ENCODE results near the gene ZNF530. TPM values are rescaled to one million over a fixed set of nuclear protein-coding genes. Genes with fewer than 3 reads are reported as not detected.
A peak's percentile ranks its signal among the peaks of the same experiment; 100 is the strongest.

ZNF530 gene
- total RNA-seq, 1 donor from 2014 or later, result 20.4 TPM

- Histone ChIP-seq H4K20me1 (ENCODE audit: low read depth) (no peaks in the 10 kb centered on the region), H3K27me3 (no peaks in the 10 kb centered on the region), H2AFZ (replicated peaks) (peak within 1 kb of the TSS; percentile 78), H3K36me3 (peaks cover 34% of the 10 kb centered on the region), H3K9ac (peak within 1 kb of the TSS; percentile 88), H3K4me2 (peak within 1 kb of the TSS; percentile 80), H3K4me3 (peak within 1 kb of the TSS; percentile 94), H3K79me2 (ENCODE audit: low read depth) (peaks cover 51% of the 10 kb centered on the region), H3F3A (ENCODE audit: low read depth) (no peaks in the 10 kb centered on the region), H3K9me3 (ENCODE audit: low read depth) (peaks cover 39% of the 10 kb centered on the region), H3K4me1 (no peaks in the 10 kb centered on the region), H3K27ac (no peak within 1 kb of the TSS)
- Mint-ChIP-seq H3K27me3 (ENCODE audit: insufficient read depth, low read depth) (peaks cover 25% of the 10 kb centered on the region), H3K36me3 (peaks cover 54% of the 10 kb centered on the region), H3K9me3 (peaks cover 66% of the 10 kb centered on the region), H3K4me3 (peak within 1 kb of the TSS; percentile 95), H3K27ac (peak within 1 kb of the TSS; percentile 23), H3K4me1 (peaks cover 10% of the 10 kb centered on the region)
- DNase-seq (ENCODE audit: low spot score), result peak; percentile 94
- no peak for TF ChIP-seq EZH2phosphoT487 (IDR thresholded peaks at IDR 0.05)
- no peak for TF ChIP-seq CTCF (IDR thresholded peaks at IDR 0.05)
- TF ChIP-seq EZH2 (IDR thresholded peaks at IDR 0.05), result no peak
These were observed 14.5 kb downstream of the ZNF530 start, which contains the start of gene ZNF134 for GRCh38 chr19:57613941-57614743. Gene ZNF134, plus strand, starts transcription at chr19:57614242. Its CDS starts 5,227 bp downstream, at chr19:57619469.

GRCh38 chr19:57615346-57615745, 15.7 kb downstream of the ZNF530 start:
- Mint-ChIP-seq H3K4me3 (peak overlapping the region; percentile 95), H3K4me1 (peaks cover 10% of the 10 kb centered on the region), H3K36me3 (peaks cover 66% of the 10 kb centered on the region), H3K9me3 (peaks cover 78% of the 10 kb centered on the region), H3K27ac (peak overlapping the region; percentile 23), H3K27me3 (ENCODE audit: insufficient read depth, low read depth) (peaks cover 30% of the 10 kb centered on the region)
- H4K20me1 ChIP-seq (ENCODE audit: low read depth), result no peaks in the 10 kb centered on the region
- no peaks in the 10 kb centered on the region for H3K4me1 ChIP-seq
- H3K79me2 ChIP-seq (ENCODE audit: low read depth), result peaks cover 63% of the 10 kb centered on the region
- no peak for DNase-seq (ENCODE audit: low spot score)
- peaks cover 3% of the 10 kb centered on the region for H3F3A ChIP-seq (ENCODE audit: low read depth)
- H3K27me3 ChIP-seq, result no peaks in the 10 kb centered on the region
- H2AFZ ChIP-seq (replicated peaks), result no peak overlapping the region
- no peak for TF ChIP-seq CTCF (IDR thresholded peaks at IDR 0.05)
- peaks cover 47% of the 10 kb centered on the region for H3K9me3 ChIP-seq (ENCODE audit: low read depth)
- peak overlapping the region; percentile 94 for H3K4me3 ChIP-seq
- H3K36me3 ChIP-seq, result peaks cover 46% of the 10 kb centered on the region
- H3K4me2 ChIP-seq, result peak overlapping the region; percentile 80
- no peak overlapping the region for H3K27ac ChIP-seq
- no peak overlapping the region for H3K9ac ChIP-seq

GRCh38 chr19:57620673-57621348, 21.1 kb downstream of the ZNF530 start:
- H3K27ac Mint-ChIP-seq, result no peak overlapping the region
- H3K27ac ChIP-seq, result no peak overlapping the region
- peaks cover 9% of the 10 kb centered on the region for H3K27me3 ChIP-seq
- DNase-seq (ENCODE audit: low spot score), result no peak
- peaks cover 96% of the 10 kb centered on the region for H3K79me2 ChIP-seq (ENCODE audit: low read depth)
- H3K4me2 ChIP-seq, result no peak overlapping the region
- no peaks in the 10 kb centered on the region for H4K20me1 ChIP-seq (ENCODE audit: low read depth)
- no peak overlapping the region for H3K4me3 Mint-ChIP-seq
- H3K27me3 Mint-ChIP-seq (ENCODE audit: insufficient read depth, low read depth), result peaks cover 24% of the 10 kb centered on the region
- peak overlapping the region; percentile 6 for H3K4me3 ChIP-seq
- H3K9me3 ChIP-seq (ENCODE audit: low read depth), result peaks cover 89% of the 10 kb centered on the region
- H3K4me1 Mint-ChIP-seq, result no peaks in the 10 kb centered on the region
- H3K9ac ChIP-seq, result no peak overlapping the region
- peaks cover 81% of the 10 kb centered on the region for H3K36me3 ChIP-seq
- peaks cover 95% of the 10 kb centered on the region for H3K36me3 Mint-ChIP-seq
- TF ChIP-seq CTCF (IDR thresholded peaks at IDR 0.05), result no peak
- no peak for TF ChIP-seq EZH2 (IDR thresholded peaks at IDR 0.05)
- no peak for TF ChIP-seq EZH2phosphoT487 (IDR thresholded peaks at IDR 0.05)
- no peak overlapping the region for H2AFZ ChIP-seq (replicated peaks)
- H3K4me1 ChIP-seq, result no peaks in the 10 kb centered on the region
- H3K9me3 Mint-ChIP-seq, result peaks cover 100% of the 10 kb centered on the region
- peaks cover 14% of the 10 kb centered on the region for H3F3A ChIP-seq (ENCODE audit: low read depth)

Measured in neural progenitor cell (in vitro differentiated cells).